Adipocyte (in vitro differentiated cells): Measurements from ENCODE around the gene POLA2.
A peak's percentile ranks its signal among the peaks of the same experiment; 100 is the strongest.

Experiments used
- DNase-seq: peaks from one replicate; pipeline ENCODE4 v3.0.0-alpha.2; 2015; ENCODE audit warnings: low read depth
- H3K27me3 ChIP-seq: replicated peaks from 2 replicates; pipeline ENCODE4 v1.7.0; 2013; ENCODE audit warnings: mild to moderate bottlenecking, low read length, moderate library complexity; ENCODE audit not compliant: control insufficient read depth, insufficient read depth
- H3K36me3 ChIP-seq: 2 replicates; pipeline ENCODE4 v1.7.0; 2013; ENCODE audit warnings: low read length, mild to moderate bottlenecking, moderate library complexity; ENCODE audit not compliant: control insufficient read depth, insufficient read depth, severe bottlenecking
- H3K4me1 ChIP-seq: 2 replicates; pipeline ENCODE4 v1.7.0; 2013; ENCODE audit warnings: mild to moderate bottlenecking, low read length, moderate library complexity; ENCODE audit not compliant: control insufficient read depth, insufficient read depth
- H3K4me3 ChIP-seq: 2 replicates; pipeline ENCODE4 v1.7.0; 2013; ENCODE audit warnings: mild to moderate bottlenecking, low read length, moderate library complexity
- H3K9ac ChIP-seq: 2 replicates; pipeline ENCODE4 v1.7.0; 2013; ENCODE audit warnings: mild to moderate bottlenecking, low read length, moderate library complexity
- H3K9me3 ChIP-seq: 2 replicates; pipeline ENCODE4 v1.7.0; 2013; ENCODE audit warnings: mild to moderate bottlenecking, low read length, moderate library complexity; ENCODE audit not compliant: control insufficient read depth

POLA2 gene

DNA sequence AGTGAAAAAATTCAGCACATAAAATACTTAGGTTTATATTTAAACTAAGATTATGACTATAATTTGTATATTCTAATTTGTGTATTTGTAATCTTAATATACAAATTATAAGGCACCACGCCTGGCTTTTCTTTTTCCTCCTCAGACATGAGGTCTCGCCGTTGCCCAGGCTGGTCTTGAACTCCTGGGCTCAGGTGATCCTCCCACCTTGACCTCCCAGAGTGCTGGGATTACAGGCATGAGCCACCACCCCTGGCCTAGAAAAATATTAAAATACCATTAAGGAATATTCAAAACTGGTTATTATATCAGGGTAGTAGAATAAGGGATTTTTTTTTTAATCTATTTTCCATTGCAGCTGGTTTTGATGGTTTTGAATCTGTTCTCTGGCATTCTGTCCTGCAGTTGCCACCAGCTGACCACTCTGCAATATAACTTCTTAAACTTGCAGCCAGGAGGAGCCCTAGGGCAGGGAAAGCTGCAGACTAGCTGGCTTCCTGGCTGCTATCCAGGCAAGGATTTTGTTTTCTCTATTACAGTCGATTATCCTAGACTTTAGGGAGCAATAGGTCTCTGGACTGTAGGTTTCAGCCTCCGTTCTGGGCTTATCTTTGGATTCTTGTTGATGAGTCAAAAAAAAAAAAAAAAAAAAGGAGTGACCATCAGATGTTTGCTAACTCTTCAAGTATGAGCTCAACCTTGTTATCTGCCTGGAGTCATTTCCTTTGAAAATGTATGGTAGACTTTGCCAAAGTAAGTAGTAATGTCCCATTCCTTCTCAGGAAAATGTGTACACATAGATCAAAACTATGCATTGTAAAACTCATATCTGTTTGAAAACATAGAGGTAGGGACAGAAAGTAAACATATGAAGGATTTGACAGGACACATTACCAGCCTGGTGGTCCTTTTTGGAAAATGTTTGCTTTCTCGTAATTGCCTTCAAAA, 13.2 kb downstream of the POLA2 start:
- Histone ChIP-seq H3K4me1 (peaks cover 36% of the 10 kb centered on the region), H3K9me3 (no peaks in the 10 kb centered on the region), H3K27me3 (no peaks in the 10 kb centered on the region), H3K36me3 (peaks cover 7% of the 10 kb centered on the region), H3K9ac (peak overlapping the region; percentile 2), H3K4me3 (no peak overlapping the region)
- DNase-seq: peak; percentile 96

DNA sequence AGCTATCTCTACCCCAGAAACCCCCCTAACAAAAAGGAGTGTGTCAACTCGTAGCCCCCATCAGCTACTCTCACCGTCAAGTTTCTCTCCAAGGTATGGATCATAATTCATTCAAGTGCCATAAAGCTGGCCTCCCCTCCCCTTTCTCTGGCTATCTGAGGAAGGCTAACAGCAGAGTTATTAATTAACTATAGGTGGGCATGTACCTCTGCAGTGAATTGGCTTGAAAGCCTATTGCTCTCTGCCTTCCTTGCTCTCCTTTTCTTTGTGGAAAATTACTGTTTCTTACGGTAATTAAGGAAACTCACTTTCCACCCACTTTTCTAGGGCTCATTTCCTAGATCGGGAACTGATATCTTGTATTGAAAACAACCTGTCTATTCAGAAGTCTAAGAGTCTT, 14.1 kb downstream of the POLA2 start:
- Histone ChIP-seq H3K9me3 (no peaks in the 10 kb centered on the region), H3K9ac (peak overlapping the region; percentile 2), H3K36me3 (peaks cover 1% of the 10 kb centered on the region), H3K4me1 (peaks cover 43% of the 10 kb centered on the region), H3K4me3 (no peak overlapping the region), H3K27me3 (no peaks in the 10 kb centered on the region)
- DNase-seq: no peak

DNA sequence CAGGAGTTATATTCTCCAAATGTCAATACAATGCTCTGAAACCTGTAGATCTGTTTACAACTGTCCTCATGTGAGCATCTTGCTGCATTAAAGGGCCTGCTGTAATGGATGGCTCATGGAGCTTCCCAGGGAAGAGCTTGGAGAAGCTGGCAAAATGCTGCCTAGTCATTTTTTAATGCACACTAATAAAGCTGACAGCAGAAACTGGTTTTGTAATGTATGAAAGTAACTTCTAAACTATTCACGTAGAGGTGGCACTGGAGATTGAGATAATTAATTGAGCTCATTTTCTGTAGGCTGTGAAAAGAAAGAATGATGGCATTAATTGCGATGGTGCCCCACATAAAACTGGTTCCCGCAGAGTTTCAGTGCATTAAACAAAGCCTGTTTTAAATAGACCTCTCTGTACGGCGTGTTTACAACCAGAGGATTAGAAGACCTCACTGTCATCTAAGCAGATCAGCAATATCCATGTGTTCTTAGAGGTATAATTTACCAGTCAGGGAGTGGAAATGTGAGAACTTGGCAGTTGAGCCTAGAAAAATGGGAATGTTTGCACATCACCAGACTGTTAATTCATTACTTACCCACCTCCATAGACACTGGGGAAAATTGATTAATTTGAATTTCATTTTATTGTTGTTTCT, 16.0 kb downstream of the POLA2 start:
- Histone ChIP-seq H3K9ac (peak overlapping the region; percentile 7), H3K4me1 (peaks cover 43% of the 10 kb centered on the region), H3K27me3 (no peaks in the 10 kb centered on the region), H3K4me3 (no peak overlapping the region), H3K9me3 (no peaks in the 10 kb centered on the region), H3K36me3 (peaks cover 20% of the 10 kb centered on the region)
- DNase-seq: no peak

DNA sequence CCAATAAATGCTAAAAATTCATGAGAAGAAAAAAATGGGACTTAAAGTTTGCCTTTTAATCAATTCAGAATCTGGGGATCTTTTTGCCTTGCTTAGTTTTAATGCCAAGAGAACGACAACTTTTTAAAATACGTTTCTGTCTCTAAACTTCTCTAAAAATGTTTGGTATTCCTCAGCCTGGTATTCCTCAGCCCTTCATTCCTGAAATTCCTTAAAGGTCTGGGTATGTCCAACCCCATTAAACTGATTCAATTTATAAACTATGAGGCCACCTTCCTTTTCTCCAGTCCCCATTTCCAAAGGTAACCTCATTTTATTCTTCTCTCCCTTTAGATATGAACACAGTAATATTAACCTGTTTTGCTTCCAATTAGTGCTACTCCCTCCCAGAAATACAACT, 16.6 kb downstream of the POLA2 start:
- Histone ChIP-seq H3K4me3 (no peak overlapping the region), H3K9ac (no peak overlapping the region), H3K4me1 (peaks cover 43% of the 10 kb centered on the region), H3K27me3 (no peaks in the 10 kb centered on the region), H3K36me3 (peaks cover 25% of the 10 kb centered on the region), H3K9me3 (no peaks in the 10 kb centered on the region)
- peak; percentile 40 for DNase-seq

DNA sequence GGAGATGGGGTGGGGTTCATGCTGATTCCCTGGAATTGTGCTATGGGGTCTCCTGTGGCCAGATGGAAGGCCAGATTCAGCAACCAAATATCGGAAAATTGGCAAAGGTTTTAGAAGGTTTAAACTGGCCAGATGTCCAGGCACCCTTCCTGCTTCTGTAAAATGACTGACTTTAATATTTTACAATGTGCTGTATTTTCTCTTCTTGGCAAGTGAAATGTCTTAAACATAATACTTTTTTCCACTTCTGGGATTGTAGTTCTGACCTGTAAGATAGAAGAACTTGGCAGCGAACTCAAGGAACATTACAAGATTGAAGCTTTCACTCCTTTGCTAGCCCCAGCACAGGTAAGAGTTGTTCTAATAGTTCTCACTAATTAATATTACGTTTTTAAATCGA, 17.5 kb downstream of the POLA2 start:
- peaks cover 25% of the 10 kb centered on the region for H3K36me3 ChIP-seq
- peak overlapping the region; percentile 37 for H3K9ac ChIP-seq
- DNase-seq: no peak
- peaks cover 43% of the 10 kb centered on the region for H3K4me1 ChIP-seq
- H3K27me3 ChIP-seq: no peaks in the 10 kb centered on the region
- H3K9me3 ChIP-seq: no peaks in the 10 kb centered on the region
- H3K4me3 ChIP-seq: no peak overlapping the region

DNA sequence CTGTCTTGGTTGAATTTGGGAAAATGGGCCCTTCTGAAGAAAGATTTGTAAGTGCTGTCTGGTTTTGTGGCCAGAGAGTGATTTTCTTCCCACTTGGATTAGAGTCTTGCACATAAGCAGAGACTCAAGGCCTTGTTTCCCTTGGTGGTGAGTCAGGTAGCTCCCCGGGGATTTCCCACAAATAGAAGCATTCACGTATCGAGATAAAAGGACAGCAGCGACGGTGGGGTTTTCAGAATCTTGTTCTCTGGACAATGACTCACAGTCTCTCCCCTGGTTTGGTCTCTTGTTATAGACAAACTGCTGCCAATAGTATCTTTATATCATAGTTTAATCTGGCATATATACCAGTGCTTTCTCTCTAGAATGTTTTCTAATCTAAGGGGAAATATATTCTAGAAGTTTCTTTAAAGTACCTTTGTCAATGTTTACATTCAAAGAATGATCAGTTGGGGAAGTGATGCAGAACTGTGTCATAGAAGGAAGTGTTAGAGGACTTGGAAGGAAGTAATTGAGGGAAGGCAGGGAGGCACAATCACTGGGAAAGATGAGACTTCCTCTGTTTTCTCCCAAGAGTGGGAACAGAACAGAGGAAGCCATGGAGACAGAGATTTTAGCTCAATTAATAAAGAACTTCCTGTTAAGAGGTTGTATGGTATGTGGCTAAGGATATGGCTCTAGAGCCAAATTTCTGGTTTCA, 18.1 kb downstream of the POLA2 start:
- Histone ChIP-seq H3K4me1 (peaks cover 43% of the 10 kb centered on the region), H3K27me3 (no peaks in the 10 kb centered on the region), H3K9me3 (no peaks in the 10 kb centered on the region), H3K4me3 (no peak overlapping the region), H3K9ac (peak overlapping the region; percentile 37), H3K36me3 (peaks cover 25% of the 10 kb centered on the region)
- peak; percentile 85 for DNase-seq

DNA sequence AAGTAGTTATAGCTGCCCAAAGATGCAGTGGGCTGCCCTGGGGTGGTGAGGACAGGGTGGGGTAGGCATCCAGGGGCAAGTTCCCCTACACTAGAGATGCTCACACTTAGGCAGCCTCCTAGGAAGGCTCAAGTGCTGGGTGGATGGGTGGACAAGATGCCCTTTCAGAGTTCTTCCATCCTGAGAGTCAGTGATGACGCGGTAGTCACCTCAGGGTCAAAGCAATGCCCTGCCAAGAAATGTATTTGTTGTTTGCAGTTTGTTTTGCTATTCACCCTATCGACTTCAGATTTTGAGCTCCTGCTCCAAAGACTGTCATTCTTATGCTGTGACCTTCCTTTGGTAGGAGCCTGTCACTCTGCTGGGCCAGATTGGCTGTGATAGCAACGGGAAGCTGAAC, 18.9 kb downstream of the POLA2 start:
- no peaks in the 10 kb centered on the region for H3K9me3 ChIP-seq
- H3K9ac ChIP-seq: no peak overlapping the region
- no peaks in the 10 kb centered on the region for H3K27me3 ChIP-seq
- no peak for DNase-seq
- H3K4me3 ChIP-seq: no peak overlapping the region
- peaks cover 38% of the 10 kb centered on the region for H3K4me1 ChIP-seq
- H3K36me3 ChIP-seq: peaks cover 25% of the 10 kb centered on the region

DNA sequence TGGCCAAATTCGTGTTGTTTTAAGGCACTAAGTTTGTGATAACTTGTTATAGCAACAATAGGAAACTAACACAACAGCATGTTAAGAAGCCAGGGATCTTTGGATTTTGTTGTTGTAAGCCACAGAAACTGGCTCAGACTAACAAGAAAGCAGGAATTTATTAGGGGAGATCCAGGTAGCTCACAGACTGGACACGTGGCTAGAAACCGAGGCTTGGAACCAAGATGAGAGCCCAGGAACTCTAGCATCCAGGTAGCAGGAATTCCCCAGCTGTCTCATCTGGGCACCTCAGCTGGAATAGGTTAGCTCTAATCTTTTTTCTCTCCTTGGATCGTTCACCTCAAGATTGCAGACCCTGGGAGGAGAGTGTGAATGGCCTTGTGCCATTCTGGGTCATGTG, 24.9 kb downstream of the POLA2 start:
- peaks cover 30% of the 10 kb centered on the region for H3K4me1 ChIP-seq
- no peak overlapping the region for H3K4me3 ChIP-seq
- DNase-seq: no peak
- no peaks in the 10 kb centered on the region for H3K9me3 ChIP-seq
- no peaks in the 10 kb centered on the region for H3K27me3 ChIP-seq
- H3K36me3 ChIP-seq: peaks cover 21% of the 10 kb centered on the region
- H3K9ac ChIP-seq: no peak overlapping the region

DNA sequence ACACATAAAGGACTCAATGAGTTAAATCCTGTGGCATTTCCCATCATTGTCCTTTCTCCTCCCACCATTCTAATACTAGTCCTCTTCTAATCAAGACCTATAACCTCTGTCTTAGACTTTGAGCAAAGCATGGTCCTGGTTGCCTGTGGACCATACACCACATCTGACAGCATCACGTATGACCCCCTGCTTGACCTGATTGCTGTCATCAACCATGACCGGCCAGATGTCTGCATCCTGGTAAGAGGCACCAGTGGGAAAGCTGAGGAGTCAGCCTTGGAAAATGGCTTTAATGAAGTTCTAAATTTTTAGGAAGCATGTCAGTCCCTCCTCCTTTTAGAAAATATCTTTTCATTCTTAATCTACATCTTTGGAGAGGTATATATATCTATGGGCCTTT, 25.8 kb downstream of the POLA2 start:
- Histone ChIP-seq H3K4me3 (no peak overlapping the region), H3K36me3 (peaks cover 11% of the 10 kb centered on the region), H3K9me3 (no peaks in the 10 kb centered on the region), H3K27me3 (no peaks in the 10 kb centered on the region), H3K4me1 (peaks cover 39% of the 10 kb centered on the region), H3K9ac (no peak overlapping the region)
- no peak for DNase-seq

DNA sequence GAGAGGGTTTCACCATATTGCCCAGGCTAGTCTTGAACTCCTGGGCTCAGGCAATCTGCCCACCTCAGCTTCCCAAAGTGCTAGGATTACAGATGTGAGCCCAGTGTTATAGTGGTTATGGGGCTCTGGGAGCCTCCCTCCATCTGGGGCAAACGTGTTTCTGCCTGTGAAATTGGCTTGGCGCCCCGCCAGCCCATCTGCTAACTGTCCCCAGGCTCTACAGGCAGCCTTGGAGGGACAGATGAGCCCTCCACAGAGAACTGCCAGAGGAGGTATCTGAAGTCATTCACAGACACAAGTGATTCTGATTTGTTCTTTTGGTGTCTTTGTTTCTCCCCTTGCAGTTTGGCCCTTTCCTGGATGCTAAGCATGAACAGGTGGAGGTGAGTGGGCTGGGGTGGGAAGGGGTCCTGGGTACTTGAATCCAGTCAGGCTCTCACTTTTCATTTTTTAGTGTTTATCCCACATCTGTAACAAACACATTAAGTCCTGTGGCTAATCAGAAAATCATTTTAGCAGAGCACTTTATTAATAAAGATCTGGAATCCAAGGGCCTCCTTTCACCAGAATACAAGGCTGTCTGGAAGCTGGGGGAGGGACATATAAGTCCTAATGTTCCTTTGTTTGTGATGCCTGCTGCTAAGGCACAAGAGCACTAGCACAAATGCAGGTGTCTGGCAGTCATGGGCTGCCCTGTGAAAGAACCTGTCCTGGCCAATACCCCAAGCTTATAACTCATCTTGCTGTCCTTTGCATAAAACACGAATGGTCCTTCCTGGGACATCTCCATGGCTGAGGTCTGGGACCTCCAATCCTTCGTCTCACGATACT, 27.2 kb downstream of the POLA2 start:
- H3K4me1 ChIP-seq: peaks cover 49% of the 10 kb centered on the region
- H3K36me3 ChIP-seq: peaks cover 5% of the 10 kb centered on the region
- H3K9me3 ChIP-seq: no peaks in the 10 kb centered on the region
- H3K9ac ChIP-seq: no peak overlapping the region
- H3K4me3 ChIP-seq: no peak overlapping the region
- H3K27me3 ChIP-seq: no peaks in the 10 kb centered on the region
- DNase-seq: no peak
